Mesothelial cell of epicardium (in vitro differentiated cells): ENCODE measurements around the gene RIPOR3. TPM values are rescaled to one million over a fixed set of nuclear protein-coding genes. Genes with fewer than 3 reads are reported as not detected.
"Not testable (repeated sequence)": the region's sequence is repeated elsewhere in the genome, so short reads cannot be mapped to it uniquely, and the experiment has no call there.

Source experiments
- DNase-seq, 2 experiments: peaks; one replicate each; pipeline ENCODE4 v3.0.0; 2021; ENCODE audit warnings: low spot score in 2 of 2; ENCODE audit not compliant: unreplicated experiment in 2 of 2
- H3K27ac Mint-ChIP-seq: 2 replicates; pipeline ENCODE4 v1.8.0; 2021; ENCODE audit warnings: mixed read lengths
- H3K27me3 Mint-ChIP-seq: 2 replicates; pipeline ENCODE4 v1.8.0; 2021; ENCODE audit warnings: low read depth, mixed read lengths
- H3K36me3 Mint-ChIP-seq: 2 replicates; pipeline ENCODE4 v1.8.0; 2021; ENCODE audit warnings: mixed read lengths
- H3K4me1 Mint-ChIP-seq: 2 replicates; pipeline ENCODE4 v1.8.0; 2021; ENCODE audit warnings: mixed read lengths
- H3K4me3 Mint-ChIP-seq: 2 replicates; pipeline ENCODE4 v1.8.0; 2021; ENCODE audit warnings: mild to moderate bottlenecking, moderate library complexity, mixed read lengths
- H3K9me3 Mint-ChIP-seq: 2 replicates; pipeline ENCODE4 v1.8.0; 2021; ENCODE audit warnings: mixed read lengths
- total RNA-seq: library from RNA; stranded (reverse); gene quantifications from 3 replicates; pipeline ENCODE4 v1.2.1, GENCODE V29; 2021
- TF ChIP-seq, protein P1 (sequence below): fragments of 200-600 bp; sonication (generic); IDR thresholded peaks from one replicate; pipeline ENCODE4 v1.5.0; 2021; ENCODE audit warnings: antibody characterized with exemption; ENCODE audit not compliant: unreplicated experiment

The RIPOR3 gene
- total RNA-seq, 1 donor from 2014 or later: 18.8 TPM

DNA sequence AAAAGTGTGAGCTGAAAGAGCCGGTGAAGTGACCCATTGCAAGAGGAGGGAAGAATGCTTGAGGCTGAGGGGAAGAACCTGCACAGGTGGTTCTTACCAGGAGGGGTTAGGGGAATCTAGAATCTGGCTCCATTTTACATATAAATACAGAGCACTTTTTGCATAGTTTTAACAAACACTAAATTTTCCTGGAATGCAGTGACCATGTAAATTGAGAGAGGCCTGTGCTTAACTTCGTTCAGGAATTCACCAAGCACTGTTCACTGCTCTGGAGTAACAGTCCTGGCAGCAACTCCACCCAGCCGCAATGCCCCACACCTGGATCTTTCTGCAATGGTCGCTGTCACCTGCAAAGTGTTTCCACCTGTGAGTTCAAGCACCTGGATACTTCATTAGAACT is 13.2 kb upstream of the RIPOR3 start:
- no peak overlapping the region for H3K4me3 Mint-ChIP-seq
- H3K36me3 Mint-ChIP-seq: no peaks in the 10 kb centered on the region
- TF ChIP-seq, protein P1, sequence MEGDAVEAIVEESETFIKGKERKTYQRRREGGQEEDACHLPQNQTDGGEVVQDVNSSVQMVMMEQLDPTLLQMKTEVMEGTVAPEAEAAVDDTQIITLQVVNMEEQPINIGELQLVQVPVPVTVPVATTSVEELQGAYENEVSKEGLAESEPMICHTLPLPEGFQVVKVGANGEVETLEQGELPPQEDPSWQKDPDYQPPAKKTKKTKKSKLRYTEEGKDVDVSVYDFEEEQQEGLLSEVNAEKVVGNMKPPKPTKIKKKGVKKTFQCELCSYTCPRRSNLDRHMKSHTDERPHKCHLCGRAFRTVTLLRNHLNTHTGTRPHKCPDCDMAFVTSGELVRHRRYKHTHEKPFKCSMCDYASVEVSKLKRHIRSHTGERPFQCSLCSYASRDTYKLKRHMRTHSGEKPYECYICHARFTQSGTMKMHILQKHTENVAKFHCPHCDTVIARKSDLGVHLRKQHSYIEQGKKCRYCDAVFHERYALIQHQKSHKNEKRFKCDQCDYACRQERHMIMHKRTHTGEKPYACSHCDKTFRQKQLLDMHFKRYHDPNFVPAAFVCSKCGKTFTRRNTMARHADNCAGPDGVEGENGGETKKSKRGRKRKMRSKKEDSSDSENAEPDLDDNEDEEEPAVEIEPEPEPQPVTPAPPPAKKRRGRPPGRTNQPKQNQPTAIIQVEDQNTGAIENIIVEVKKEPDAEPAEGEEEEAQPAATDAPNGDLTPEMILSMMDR: no peak
- no peak overlapping the region for H3K27ac Mint-ChIP-seq
- no peaks in the 10 kb centered on the region for H3K27me3 Mint-ChIP-seq
- no peaks in the 10 kb centered on the region for H3K9me3 Mint-ChIP-seq
- DNase-seq: no peak
- H3K4me1 Mint-ChIP-seq: peaks cover 36% of the 10 kb centered on the region

DNA sequence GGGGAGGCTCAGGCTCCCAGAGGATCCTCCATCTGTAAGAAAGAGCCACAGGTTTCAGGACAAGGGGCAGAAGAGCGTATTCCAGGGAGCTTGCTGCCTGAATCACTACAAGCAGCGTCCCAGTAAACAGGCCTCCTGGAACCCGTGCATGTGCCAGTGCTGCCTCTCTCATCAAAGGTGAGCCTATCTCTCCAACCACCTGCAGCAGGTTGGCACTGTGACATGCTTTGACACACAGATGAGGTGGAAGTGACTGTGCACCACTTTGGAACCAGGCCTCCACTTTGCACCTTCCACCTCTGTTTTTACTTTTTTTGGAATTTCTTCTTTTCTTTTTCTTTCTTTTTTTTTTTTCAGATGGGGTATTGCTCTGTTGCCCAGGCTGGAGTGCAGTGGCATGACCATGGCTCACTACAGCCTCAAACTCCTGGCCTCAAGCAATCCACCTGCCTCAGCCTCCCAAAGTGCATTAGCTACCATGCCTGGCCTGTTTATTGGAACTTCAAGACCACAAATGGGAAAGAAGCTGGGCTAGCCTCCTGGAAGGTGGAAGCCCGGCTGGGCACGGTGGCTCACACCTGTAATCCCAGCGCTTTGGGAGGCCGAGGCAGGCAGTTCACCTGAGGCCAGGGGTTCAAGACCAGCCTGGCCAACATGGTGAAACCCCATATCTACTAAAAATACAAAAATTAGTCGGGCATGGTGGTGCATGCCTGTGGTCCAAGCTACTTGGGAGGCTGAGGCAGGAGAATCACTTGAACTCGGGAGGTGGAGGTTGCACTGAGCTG is 12.5 kb upstream of the RIPOR3 start:
- H3K27me3 Mint-ChIP-seq, H3K36me3 Mint-ChIP-seq, H3K27ac Mint-ChIP-seq, H3K4me3 Mint-ChIP-seq, DNase-seq, H3K9me3 Mint-ChIP-seq: not testable (repeated sequence)
- H3K4me1 Mint-ChIP-seq: peaks cover 32% of the 10 kb centered on the region

DNA sequence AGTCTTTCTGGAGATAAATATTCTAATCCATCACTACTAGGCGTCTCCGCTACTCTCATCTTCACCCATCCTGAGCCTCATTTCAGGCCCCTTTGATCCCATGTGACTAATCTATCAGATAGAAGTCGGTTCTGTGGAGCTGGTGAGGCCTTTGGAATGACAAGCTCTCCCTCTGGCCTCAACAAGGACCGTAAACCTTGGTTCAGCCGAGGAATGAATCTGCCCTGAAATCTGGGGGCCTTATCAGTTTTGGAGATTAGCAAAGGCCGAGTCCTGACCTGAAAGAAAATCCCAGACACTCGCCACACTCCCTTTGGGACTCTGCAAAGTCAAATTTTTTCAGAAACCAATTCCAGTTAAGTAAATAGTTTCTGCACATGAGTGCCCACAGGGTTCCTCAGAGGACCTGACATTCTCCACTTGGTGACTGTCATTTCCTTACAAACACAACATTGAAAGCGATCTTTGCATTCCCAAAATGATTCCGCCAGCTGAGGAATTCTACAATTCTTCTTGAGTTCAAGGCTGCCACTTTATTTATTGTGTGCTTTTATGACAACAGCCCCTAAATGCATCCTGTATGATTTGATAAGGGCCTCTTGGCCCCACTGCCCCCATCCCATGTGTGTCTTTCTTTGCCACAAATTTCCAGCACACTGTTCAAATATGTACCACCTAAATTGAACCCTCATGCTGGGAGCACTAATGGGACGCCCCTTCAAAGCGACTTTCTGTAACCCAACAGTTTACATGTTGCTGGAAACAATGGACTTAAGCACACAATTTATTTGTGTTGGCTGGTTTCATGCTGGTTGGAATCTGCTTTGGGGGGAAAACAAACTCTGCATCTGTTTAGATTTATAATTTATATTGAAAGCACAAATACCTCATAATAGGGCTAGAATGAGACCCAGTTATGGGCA is 10.0 kb upstream of the RIPOR3 start:
- Mint-ChIP-seq H3K27ac (peak overlapping the region; percentile 67), H3K4me3 (no peak overlapping the region), H3K9me3 (no peaks in the 10 kb centered on the region), H3K4me1 (peaks cover 27% of the 10 kb centered on the region), H3K27me3 (no peaks in the 10 kb centered on the region), H3K36me3 (no peaks in the 10 kb centered on the region)
- TF ChIP-seq, protein P1: no peak
- no peak for DNase-seq

DNA sequence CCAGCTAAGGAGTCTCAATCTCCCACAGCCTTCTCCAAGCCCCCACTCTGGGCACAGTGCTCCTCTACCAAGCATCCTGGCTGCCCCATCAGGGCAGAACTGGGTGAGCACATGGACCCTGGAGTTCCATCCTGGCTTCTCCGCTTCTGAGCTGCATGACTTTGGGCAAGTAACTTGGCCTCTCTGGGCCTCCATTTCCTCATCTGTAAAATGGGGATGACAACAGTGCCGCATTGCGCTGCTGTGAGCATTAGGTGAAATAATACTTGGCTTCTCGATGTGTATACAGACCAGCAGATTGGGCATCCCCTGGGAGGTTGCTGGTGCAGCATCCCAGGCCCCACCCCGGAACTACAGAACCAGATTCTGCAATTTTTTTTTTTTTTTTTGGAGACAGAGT is 8.3 kb upstream of the RIPOR3 start:
- peaks cover 33% of the 10 kb centered on the region for H3K4me1 Mint-ChIP-seq
- no peak overlapping the region for H3K27ac Mint-ChIP-seq
- no peaks in the 10 kb centered on the region for H3K9me3 Mint-ChIP-seq
- DNase-seq: no peak
- no peaks in the 10 kb centered on the region for H3K27me3 Mint-ChIP-seq
- no peak overlapping the region for H3K4me3 Mint-ChIP-seq
- TF ChIP-seq, protein P1: no peak
- no peaks in the 10 kb centered on the region for H3K36me3 Mint-ChIP-seq

DNA sequence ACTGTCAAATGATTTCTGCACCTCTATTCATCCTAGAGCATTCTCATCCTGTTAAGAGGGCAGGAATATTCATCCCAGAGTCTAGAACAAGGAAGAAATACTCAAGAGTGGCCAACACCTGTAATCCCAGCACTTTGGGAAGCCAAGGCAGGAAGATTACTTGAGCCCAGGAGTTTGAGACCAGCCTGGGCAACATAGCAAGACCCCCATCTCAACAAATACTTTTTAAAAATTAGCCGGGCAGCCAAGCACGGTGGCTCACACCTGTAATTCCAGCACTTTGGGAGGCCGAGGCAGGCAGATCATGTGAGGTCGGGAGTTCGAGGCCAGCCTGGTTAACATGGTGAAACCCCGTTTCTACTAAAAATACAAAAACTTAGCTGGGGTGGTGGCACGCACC is 6.9 kb upstream of the RIPOR3 start:
- not testable (repeated sequence) for H3K9me3 Mint-ChIP-seq, H3K27me3 Mint-ChIP-seq, H3K27ac Mint-ChIP-seq, H3K36me3 Mint-ChIP-seq, DNase-seq, H3K4me3 Mint-ChIP-seq
- peaks cover 33% of the 10 kb centered on the region for H3K4me1 Mint-ChIP-seq

DNA sequence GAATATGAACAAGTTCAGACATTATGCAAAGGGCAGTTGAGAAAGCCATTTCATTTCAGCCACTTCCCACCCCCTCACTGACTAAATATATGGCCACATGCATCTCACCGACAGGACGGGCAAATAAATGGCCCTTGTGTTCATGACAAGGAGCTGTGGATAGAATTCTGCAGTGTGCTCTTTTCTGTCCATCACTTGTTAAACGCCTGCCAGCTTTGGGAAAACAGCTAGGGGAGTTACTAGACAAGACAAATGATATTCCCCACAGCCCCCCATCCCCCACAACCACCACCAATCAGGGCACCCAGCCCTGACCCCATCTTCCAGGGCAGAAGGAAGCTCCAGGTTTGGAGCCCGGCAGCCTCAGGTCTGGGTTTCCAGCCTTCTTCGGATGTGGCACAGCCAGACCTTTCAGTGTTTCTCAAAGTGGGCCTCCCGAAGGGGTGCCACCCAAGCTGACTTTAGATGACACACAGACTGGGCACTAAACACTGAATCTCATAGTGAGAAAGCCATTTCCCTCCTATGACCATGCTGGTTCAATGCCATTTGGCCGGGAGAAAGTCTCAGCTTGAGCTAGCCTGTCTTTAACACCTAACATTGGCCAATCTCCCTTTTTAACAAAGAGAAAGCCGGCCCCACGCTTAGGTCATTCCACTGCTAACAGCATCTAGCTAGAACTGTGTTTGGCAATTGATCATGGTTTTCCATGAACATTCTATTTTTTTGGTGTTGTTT is 4.0 kb upstream of the RIPOR3 start:
- TF ChIP-seq, protein P1: no peak
- H3K36me3 Mint-ChIP-seq: no peaks in the 10 kb centered on the region
- H3K4me3 Mint-ChIP-seq: no peak overlapping the region
- no peak for DNase-seq
- peak overlapping the region; percentile 59 for H3K27ac Mint-ChIP-seq
- H3K9me3 Mint-ChIP-seq: no peaks in the 10 kb centered on the region
- H3K4me1 Mint-ChIP-seq: peaks cover 33% of the 10 kb centered on the region
- H3K27me3 Mint-ChIP-seq: peaks cover 12% of the 10 kb centered on the region
